ENCODE measurements around the gene BMPER.

- TF ChIP-seq POLR2A (IDR thresholded peaks at IDR 0.05) (no peak), CTCF (IDR thresholded peaks at IDR 0.05) (no peak)
Observed at GRCh38 chr7:33937871-33938270, 32.5 kb downstream of the BMPER start.

All from adrenal gland (tissue), 5 donors.